A549 treated with AZD2906 at 1 μM for 4 hours (cell line): ENCODE results near the gene TMEM187. TPM values are rescaled to one million over a fixed set of nuclear protein-coding genes. Genes with fewer than 3 reads are reported as not detected.

Experiments used
- total RNA-seq: library from RNA; stranded (reverse); fragments of 200-300 nt; extraction: Qiagen RNA extraction; gene quantifications from 5 replicates; pipeline ENCODE4 v1.2.3, GENCODE V29; 2022

TMEM187 gene
- total RNA-seq: 4.5 to 6.7 TPM (median 5.5 TPM) in 5 replicates

GRCh38 chrX:153972368-153973126 is at the start of gene TMEM187:
TMEM187 (plus strand) TSS chrX:153972754; CDS start chrX:153982063, 9,309 bp downstream.

GRCh38 chrX:153925739-153926551 is 46.6 kb upstream of the TMEM187 start, which contains the start of gene ARHGAP4:
ARHGAP4 (minus strand) TSS chrX:153926264; CDS start chrX:153926202, 62 bp downstream.

GRCh38 chrX:153934762-153935325 is 37.7 kb upstream of the TMEM187 start, which contains the start of gene NAA10:
NAA10 (minus strand) TSS chrX:153935037; CDS start chrX:153934904, 133 bp downstream.

GRCh38 chrX:153944140-153944799 is 28.3 kb upstream of the TMEM187 start, which contains the start of gene RENBP:
RENBP (minus strand) TSS chrX:153944643; CDS start chrX:153944610, 33 bp downstream.

GRCh38 chrX:153971450-153972367 is 845 bp upstream of the TMEM187 start, which contains the start of gene HCFC1:
HCFC1 (minus strand) TSS chrX:153971818; CDS start chrX:153970840, 978 bp downstream.

GRCh38 chrX:154019633-154020528 is 47.3 kb downstream of the TMEM187 start, which contains the start of gene IRAK1:
IRAK1 (minus strand) TSS chrX:154019902; CDS start chrX:154019812, 90 bp downstream.

Other genes starting within 250 kb of the TMEM187 start
- gene BCAP31, start 248.4 kb upstream of the TMEM187 start, total RNA-seq: 372 to 463 TPM (median 375 TPM) in 5 replicates
- gene ABCD1, start 247.9 kb upstream of the TMEM187 start, total RNA-seq: 2.6 to 4.2 TPM (median 3.9 TPM) in 5 replicates
- 2.4 to 4.5 TPM (median 2.8 TPM) in 5 replicates for gene PLXNB3, start 208.5 kb upstream of the TMEM187 start, total RNA-seq
- gene SRPK3, start 191.7 kb upstream of the TMEM187 start, total RNA-seq: 0.03 to 0.11 TPM (median 0.06 TPM) in 3 of 5 replicates, not detected in the others
- gene IDH3G, start 178.4 kb upstream of the TMEM187 start, total RNA-seq: 61.9 to 65.9 TPM (median 63.5 TPM) in 5 replicates
- 359 to 445 TPM (median 413 TPM) in 5 replicates for gene SSR4, start 178.1 kb upstream of the TMEM187 start, total RNA-seq
- 3.0 to 3.7 TPM (median 3.5 TPM) in 5 replicates for gene PDZD4, start 142.2 kb upstream of the TMEM187 start, total RNA-seq
- 18.4 to 20.7 TPM (median 20.2 TPM) in 5 replicates for gene L1CAM, start 86.6 kb upstream of the TMEM187 start, total RNA-seq
- gene AVPR2, start 68.1 kb upstream of the TMEM187 start, total RNA-seq: 0.06 TPM in 1 of 5 replicates, not detected in the others
- 1.1 to 2.3 TPM (median 2.1 TPM) in 5 replicates for gene ARHGAP4, start 46.5 kb upstream of the TMEM187 start, total RNA-seq
- gene NAA10, start 37.7 kb upstream of the TMEM187 start, total RNA-seq: 203 to 232 TPM (median 216 TPM) in 5 replicates
- gene RENBP, start 28.1 kb upstream of the TMEM187 start, total RNA-seq: 0.09 to 0.20 TPM (median 0.10 TPM) in 5 replicates
- gene HCFC1, start 936 bp upstream of the TMEM187 start, total RNA-seq: 35.4 to 39.4 TPM (median 36.3 TPM) in 5 replicates
- 203 to 220 TPM (median 217 TPM) in 5 replicates for gene IRAK1, start 47.1 kb downstream of the TMEM187 start, total RNA-seq
- gene MECP2, start 125.0 kb downstream of the TMEM187 start, total RNA-seq: 18.6 to 21.3 TPM (median 20.3 TPM) in 5 replicates
- gene OPN1LW, start 171.5 kb downstream of the TMEM187 start, total RNA-seq: not detected in 5 replicates
- gene OPN1MW, start 209.8 kb downstream of the TMEM187 start, total RNA-seq: not detected in 5 replicates
- gene OPN1MW2, start 247.0 kb downstream of the TMEM187 start, total RNA-seq: not detected in 5 replicates